Dendritic cell treated with granulocyte-macrophage colony-stimulating factor and Interleukin-4, amounts not matched to agents 40 ng/mL and 50 ng/mL, for 4 days (primary cell): ENCODE data around the gene PNPLA4.

Experiments used
- H3K27ac Mint-ChIP-seq: one replicate; pipeline ENCODE4 v1.8.0; 2022; ENCODE audit warnings: mild to moderate bottlenecking, mixed read lengths
- H3K27me3 Mint-ChIP-seq: one replicate; pipeline ENCODE4 v1.8.0; 2022; ENCODE audit warnings: mild to moderate bottlenecking, mixed read lengths
- H3K36me3 Mint-ChIP-seq: one replicate; pipeline ENCODE4 v1.8.0; 2022; ENCODE audit warnings: low read depth, mixed read lengths
- H3K4me1 Mint-ChIP-seq: one replicate; pipeline ENCODE4 v1.8.0; 2022; ENCODE audit warnings: low read depth, mixed read lengths
- H3K4me3 Mint-ChIP-seq: one replicate; pipeline ENCODE4 v1.8.0; 2022; ENCODE audit warnings: mild to moderate bottlenecking, moderate library complexity, mixed read lengths
- H3K9me3 Mint-ChIP-seq: one replicate; pipeline ENCODE4 v1.8.0; 2022; ENCODE audit warnings: mixed read lengths
- intact Hi-C: fragments of 100-400 bp; cut with micrococcal nuclease; formaldehyde crosslinking; loops from one replicate; pipeline ENCODE4 v1.15.0; 2022

PNPLA4 gene

DNA sequence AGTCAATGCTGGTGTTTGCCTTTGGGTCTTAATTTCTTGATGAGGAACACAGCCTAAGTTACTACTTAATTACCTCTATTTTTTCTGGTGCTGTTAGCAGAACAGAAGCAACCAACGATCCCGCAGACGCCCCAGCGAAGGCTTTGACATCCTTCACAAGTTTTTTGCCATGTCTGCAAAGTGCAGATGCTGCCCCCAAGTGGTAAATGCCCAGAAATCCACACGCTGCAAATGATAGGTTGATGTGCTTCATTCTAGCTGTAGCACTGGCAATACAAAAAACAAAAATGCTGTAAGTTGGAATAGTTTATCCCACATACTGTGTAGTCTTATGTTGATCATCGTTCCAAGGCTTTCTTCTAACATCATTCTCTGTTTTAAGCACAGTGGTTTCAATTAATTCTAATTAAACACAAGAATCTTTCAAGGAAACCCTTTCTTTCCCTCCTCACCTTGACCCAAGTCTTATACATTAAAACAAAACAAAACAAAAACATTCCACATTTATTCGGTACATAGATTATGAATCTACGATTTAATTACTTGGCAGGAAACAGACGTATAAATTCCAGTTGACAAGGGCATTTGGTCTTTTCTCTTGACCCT is 1.2 kb downstream of the PNPLA4 start:
- no peaks in the 10 kb centered on the region for H3K4me1 Mint-ChIP-seq
- intact Hi-C loops, result loop anchor here (10.0 kb wide), 1 partner anchor 781 kb away; the partner anchor contains the start of genes PUDP and STS
- H3K36me3 Mint-ChIP-seq, result peaks cover 5% of the 10 kb centered on the region
- H3K4me3 Mint-ChIP-seq, result no peak overlapping the region
- H3K27me3 Mint-ChIP-seq, result no peaks in the 10 kb centered on the region
- H3K9me3 Mint-ChIP-seq, result no peaks in the 10 kb centered on the region
- H3K27ac Mint-ChIP-seq, result no peak overlapping the region

DNA sequence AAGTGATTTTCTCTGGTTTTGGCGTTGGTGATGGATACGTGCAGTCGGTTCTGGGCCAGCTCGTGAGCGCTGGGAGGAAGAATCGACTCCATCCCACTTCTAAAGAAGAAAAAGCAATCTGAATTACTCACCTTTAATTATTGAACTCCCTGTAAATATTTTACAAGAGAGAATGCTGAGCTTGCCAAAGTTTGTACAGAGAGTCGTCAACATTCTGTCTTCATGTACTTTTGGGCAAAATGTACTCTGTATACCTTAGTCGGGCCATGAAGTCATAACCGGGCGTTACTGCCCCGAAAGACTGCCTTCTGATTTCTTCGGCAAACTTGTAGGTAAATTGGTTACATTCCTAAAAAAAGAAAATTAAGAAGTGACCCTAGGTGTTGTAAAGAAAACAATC is 5.5 kb downstream of the PNPLA4 start:
- Mint-ChIP-seq H3K4me3 (no peak overlapping the region), H3K27ac (no peak overlapping the region), H3K4me1 (no peaks in the 10 kb centered on the region), H3K9me3 (no peaks in the 10 kb centered on the region), H3K36me3 (peaks cover 36% of the 10 kb centered on the region), H3K27me3 (no peaks in the 10 kb centered on the region)
- intact Hi-C loops, result loop anchor here (10.0 kb wide), 1 partner anchor 777 kb away; the partner anchor contains the start of genes PUDP and STS

DNA sequence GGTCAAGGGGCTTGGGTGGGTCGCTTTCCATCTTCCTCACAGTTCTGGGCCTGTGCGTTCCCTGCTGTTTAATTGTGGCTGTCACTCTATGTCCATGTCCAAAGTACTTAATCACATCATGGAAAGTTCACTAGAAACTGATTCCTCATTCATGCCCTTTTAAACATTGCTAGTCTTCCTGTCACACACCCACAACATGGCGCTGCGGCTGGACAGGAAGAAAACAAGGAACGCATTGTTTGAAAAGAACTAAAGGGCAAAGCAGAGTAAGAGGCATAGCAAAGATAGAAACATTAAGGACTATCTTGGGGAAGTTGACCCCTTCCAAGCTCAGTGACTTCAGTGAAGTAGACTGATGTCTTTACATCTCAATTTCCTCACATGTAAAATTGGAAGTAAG is 18.4 kb downstream of the PNPLA4 start:
- Mint-ChIP-seq H3K9me3 (no peaks in the 10 kb centered on the region), H3K27ac (no peak overlapping the region), H3K4me1 (no peaks in the 10 kb centered on the region), H3K36me3 (peaks cover 29% of the 10 kb centered on the region), H3K4me3 (no peak overlapping the region), H3K27me3 (no peaks in the 10 kb centered on the region)
- intact Hi-C loops, result no loop called here

DNA sequence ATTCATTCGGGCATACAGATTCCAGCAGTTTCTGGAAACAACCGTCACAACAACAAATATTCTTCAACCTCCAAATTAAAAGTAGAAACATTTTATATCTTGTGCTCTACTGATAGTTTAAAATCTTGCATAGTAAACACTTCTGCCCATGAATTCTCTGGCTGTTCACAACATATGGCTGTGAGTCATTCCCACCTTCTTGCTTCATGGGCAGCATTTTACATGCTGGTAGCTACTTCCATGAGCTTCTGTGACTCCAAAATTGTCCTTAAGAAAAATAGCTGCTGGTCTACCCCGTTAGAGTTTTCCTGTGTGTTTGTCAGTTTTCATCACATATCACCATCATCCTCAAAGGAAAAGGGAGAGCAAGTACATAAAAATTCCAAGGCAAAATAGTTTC is 22.7 kb downstream of the PNPLA4 start:
- H3K4me3 Mint-ChIP-seq, result no peak overlapping the region
- no peaks in the 10 kb centered on the region for H3K27me3 Mint-ChIP-seq
- intact Hi-C loops, result no loop called here
- H3K9me3 Mint-ChIP-seq, result no peaks in the 10 kb centered on the region
- H3K36me3 Mint-ChIP-seq, result peaks cover 45% of the 10 kb centered on the region
- H3K4me1 Mint-ChIP-seq, result no peaks in the 10 kb centered on the region
- H3K27ac Mint-ChIP-seq, result no peak overlapping the region

DNA sequence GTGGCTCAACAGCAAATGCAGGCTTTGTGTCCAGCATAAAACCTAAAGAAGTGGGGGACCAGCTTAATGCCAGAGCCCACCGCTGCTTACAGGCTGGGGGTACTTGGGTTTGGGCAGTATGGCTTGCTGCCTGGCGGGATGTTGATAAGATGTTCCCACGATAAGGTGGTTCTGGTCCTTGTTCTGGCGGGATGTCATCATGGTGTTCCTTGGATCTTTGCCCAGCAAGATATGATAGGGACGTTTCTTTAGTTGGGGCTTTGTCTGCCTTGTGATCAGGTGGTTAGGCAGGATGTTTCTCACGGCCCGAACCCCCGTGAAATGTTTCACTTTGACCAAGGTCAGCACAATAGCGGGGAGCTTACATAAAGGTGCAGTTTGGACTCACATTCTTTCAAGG is 35.3 kb downstream of the PNPLA4 start:
- Mint-ChIP-seq H3K4me3 (no peak overlapping the region), H3K27ac (no peak overlapping the region), H3K27me3 (no peaks in the 10 kb centered on the region), H3K36me3 (no peaks in the 10 kb centered on the region), H3K9me3 (peaks cover 15% of the 10 kb centered on the region), H3K4me1 (peaks cover 1% of the 10 kb centered on the region)
- intact Hi-C loops, result no loop called here

DNA sequence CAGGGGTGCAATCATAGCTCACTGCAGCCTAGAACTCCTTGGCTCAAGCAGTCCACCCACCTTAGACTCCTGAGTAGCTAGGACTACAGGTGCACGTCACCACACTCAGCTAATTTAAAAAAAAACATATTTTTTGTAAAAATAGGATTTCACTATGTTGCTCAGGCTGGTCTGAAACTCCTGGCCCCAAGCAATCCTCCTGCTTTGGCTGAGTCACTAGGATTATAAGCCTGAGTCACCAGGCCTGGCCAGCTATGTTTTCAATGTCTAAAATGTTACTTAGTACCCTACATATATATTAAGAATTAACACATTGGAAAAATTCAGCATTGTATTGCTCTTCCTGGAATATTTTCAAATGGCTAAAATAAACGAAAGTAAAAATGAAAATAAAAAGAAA is 37.5 kb downstream of the PNPLA4 start:
- Mint-ChIP-seq H3K4me3 (no peak overlapping the region), H3K27me3 (no peaks in the 10 kb centered on the region), H3K9me3 (peaks cover 22% of the 10 kb centered on the region), H3K27ac (no peak overlapping the region), H3K4me1 (peaks cover 5% of the 10 kb centered on the region), H3K36me3 (no peaks in the 10 kb centered on the region)
- intact Hi-C loops, result no loop called here

DNA sequence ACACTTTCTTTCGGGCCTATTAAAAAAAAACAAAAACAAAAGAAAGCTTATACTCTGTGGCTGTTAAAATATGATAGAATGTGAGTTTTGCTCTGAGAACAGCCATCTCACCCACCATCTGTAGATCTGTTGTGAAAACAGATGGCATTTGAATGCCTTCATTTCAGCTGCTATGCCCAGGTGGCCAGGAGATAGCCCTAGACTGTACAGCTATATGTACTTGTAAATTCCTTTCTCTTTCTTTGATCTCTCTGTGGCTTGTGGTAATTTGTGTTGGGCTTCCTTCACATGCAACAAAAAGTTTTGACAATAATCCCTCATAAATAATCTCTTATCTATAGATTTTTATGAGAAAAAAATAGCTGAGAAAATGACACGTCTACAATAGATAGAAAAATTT is 38.1 kb downstream of the PNPLA4 start:
- H3K36me3 Mint-ChIP-seq, result no peaks in the 10 kb centered on the region
- H3K4me3 Mint-ChIP-seq, result no peak overlapping the region
- H3K4me1 Mint-ChIP-seq, result peaks cover 5% of the 10 kb centered on the region
- no peaks in the 10 kb centered on the region for H3K27me3 Mint-ChIP-seq
- intact Hi-C loops, result no loop called here
- H3K27ac Mint-ChIP-seq, result no peak overlapping the region
- H3K9me3 Mint-ChIP-seq, result peaks cover 22% of the 10 kb centered on the region

DNA sequence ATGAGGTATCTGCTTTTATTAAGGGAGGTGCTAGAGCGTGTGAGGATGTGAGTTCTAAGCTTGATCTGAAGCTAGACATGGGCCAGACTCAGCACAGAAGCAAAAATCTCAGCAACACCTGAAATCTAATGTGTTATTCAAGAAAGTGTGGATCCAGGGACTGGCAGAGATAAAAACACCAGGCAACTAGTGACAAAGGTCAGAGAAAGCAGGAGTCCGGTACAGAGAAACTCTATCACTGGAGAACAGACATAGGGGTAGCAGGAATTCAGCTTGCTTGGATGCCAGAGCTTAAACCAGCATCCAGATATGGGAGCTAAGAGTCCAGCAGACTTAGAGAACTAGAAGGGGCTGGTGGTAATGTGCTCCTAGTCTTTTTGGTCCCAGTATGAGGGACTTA is 50.3 kb downstream of the PNPLA4 start:
- H3K4me1 Mint-ChIP-seq, result no peaks in the 10 kb centered on the region
- no peak overlapping the region for H3K27ac Mint-ChIP-seq
- H3K9me3 Mint-ChIP-seq, result no peaks in the 10 kb centered on the region
- no peaks in the 10 kb centered on the region for H3K36me3 Mint-ChIP-seq
- intact Hi-C loops, result no loop called here
- no peaks in the 10 kb centered on the region for H3K27me3 Mint-ChIP-seq
- no peak overlapping the region for H3K4me3 Mint-ChIP-seq

DNA sequence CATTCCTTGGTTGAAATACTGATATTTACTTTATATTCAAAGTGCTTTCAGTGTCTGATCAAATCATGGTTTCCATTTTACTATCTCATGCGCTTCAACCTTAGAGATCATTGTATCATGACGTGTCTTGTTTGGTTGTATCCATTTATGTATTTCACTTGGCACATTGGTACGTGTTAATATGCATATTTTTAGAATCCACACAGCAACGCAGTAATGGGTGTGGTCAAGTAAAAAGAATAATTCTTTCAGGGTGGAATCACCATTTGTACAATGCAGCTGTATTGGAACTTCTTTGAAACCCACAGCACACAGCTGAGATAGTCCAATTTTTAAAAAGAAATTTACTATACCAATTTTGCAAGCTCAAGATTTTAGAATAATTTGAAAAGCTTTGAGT is 55.2 kb downstream of the PNPLA4 start:
- Mint-ChIP-seq H3K36me3 (no peaks in the 10 kb centered on the region), H3K4me3 (no peak overlapping the region), H3K27ac (no peak overlapping the region), H3K27me3 (no peaks in the 10 kb centered on the region), H3K4me1 (no peaks in the 10 kb centered on the region), H3K9me3 (no peaks in the 10 kb centered on the region)
- intact Hi-C loops, result no loop called here

DNA sequence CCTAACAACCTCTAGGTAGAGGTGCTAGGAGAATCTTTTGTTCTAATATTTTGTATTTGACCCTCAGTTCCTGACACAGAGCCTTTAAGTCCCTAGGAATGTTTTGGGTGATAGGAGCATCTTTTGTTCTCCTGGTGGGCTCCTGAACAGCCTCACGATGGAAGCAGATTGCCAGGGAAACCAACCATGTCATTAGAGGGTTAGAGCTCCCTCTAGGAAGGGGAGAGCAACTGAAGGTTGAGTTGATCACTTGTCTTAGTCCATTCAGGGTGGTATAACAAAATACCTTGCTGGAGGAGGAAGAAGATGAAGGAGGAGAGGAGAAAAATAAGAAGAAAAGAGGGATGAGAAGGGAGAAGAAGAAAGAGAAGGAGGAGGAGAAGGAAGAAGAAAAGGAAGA is 75.0 kb downstream of the PNPLA4 start:
- no peaks in the 10 kb centered on the region for H3K9me3 Mint-ChIP-seq
- H3K36me3 Mint-ChIP-seq, result no peaks in the 10 kb centered on the region
- H3K27ac Mint-ChIP-seq, result no peak overlapping the region
- no peaks in the 10 kb centered on the region for H3K27me3 Mint-ChIP-seq
- H3K4me3 Mint-ChIP-seq, result no peak overlapping the region
- H3K4me1 Mint-ChIP-seq, result no peaks in the 10 kb centered on the region
- intact Hi-C loops, result no loop called here
